Thoracic aorta (tissue), 2 donors: ENCODE results near the gene PKP4. TPM values are rescaled to one million over a fixed set of nuclear protein-coding genes. Genes with fewer than 3 reads are reported as not detected.

Source experiments
- ATAC-seq: fragments of 150-250 bp; one replicate; pipeline ENCODE4 v1.8.0; 2017; ENCODE audit warnings: low read depth; ENCODE audit not compliant: insufficient number of reproducible peaks, low FRiP score
- DNase-seq: peaks from one replicate; pipeline ENCODE4 v3.0.0-alpha.2; 2020; ENCODE audit warnings: low spot score
- H3K27ac ChIP-seq, 2 donors: fragments of 200-600 bp; sonication (generic); 1 replicate in 1 of 2; 2 replicates in 1 of 2; pipeline ENCODE4 v1.5.1; 2016; ENCODE audit warnings: mild to moderate bottlenecking in 2 of 2, moderate library complexity in 2 of 2
- H3K27me3 ChIP-seq: fragments of 200-600 bp; sonication (generic); replicated peaks from 2 replicates; pipeline ENCODE4 v1.6.0; 2016; ENCODE audit warnings: mild to moderate bottlenecking; ENCODE audit not compliant: insufficient read depth
- H3K36me3 ChIP-seq: fragments of 200-600 bp; sonication (generic); one replicate; pipeline ENCODE4 v1.5.1; 2016
- H3K4me1 ChIP-seq, 2 donors: fragments of 200-600 bp; sonication (generic); 1 replicate in 1 of 2; 2 replicates in 1 of 2; pipeline versions ENCODE4 v1.5.1 to v1.6.0; 2016; ENCODE audit warnings: low read depth in 2 of 2, mild to moderate bottlenecking in 1 of 2; ENCODE audit not compliant: control insufficient read depth in 1 of 2
- H3K4me3 ChIP-seq: fragments of 200-600 bp; sonication (generic); 2 replicates; pipeline ENCODE4 v1.5.1; 2016; ENCODE audit warnings: mild to moderate bottlenecking
- H3K9me3 ChIP-seq: fragments of 200-600 bp; sonication (generic); 2 replicates; pipeline ENCODE4 v1.5.1; 2016
- total RNA-seq, 2 donors: library from RNA; depleted of rRNA; stranded (reverse); fragments of >200 nt; gene quantifications; one replicate each; pipeline versions ENCODE4 v1.1.0 to v1.2.3, GENCODE V29; 2016
- TF ChIP-seq, protein P1 (sequence below): fragments of 200-600 bp; sonication (generic); IDR thresholded peaks from one replicate; pipeline ENCODE4 v1.5.1; 2019; ENCODE audit warnings: antibody characterized with exemption

PKP4 gene
- total RNA-seq, 2 donors from 2014 or later, result 28.0 to 49.1 TPM

GRCh38 chr2:158671360-158672245, 214.9 kb downstream of the PKP4 start:
- Histone ChIP-seq H3K4me1 (peaks cover 4 to 16% of the 10 kb centered on the region in 2 donors), H3K9me3 (no peaks in the 10 kb centered on the region), H3K36me3 (peaks cover 16% of the 10 kb centered on the region), H3K4me3 (no peak overlapping the region), H3K27me3 (no peaks in the 10 kb centered on the region), H3K27ac (no peak overlapping the region)
- DNase-seq (no peak), ATAC-seq (no peak)
- TF ChIP-seq, protein P1, sequence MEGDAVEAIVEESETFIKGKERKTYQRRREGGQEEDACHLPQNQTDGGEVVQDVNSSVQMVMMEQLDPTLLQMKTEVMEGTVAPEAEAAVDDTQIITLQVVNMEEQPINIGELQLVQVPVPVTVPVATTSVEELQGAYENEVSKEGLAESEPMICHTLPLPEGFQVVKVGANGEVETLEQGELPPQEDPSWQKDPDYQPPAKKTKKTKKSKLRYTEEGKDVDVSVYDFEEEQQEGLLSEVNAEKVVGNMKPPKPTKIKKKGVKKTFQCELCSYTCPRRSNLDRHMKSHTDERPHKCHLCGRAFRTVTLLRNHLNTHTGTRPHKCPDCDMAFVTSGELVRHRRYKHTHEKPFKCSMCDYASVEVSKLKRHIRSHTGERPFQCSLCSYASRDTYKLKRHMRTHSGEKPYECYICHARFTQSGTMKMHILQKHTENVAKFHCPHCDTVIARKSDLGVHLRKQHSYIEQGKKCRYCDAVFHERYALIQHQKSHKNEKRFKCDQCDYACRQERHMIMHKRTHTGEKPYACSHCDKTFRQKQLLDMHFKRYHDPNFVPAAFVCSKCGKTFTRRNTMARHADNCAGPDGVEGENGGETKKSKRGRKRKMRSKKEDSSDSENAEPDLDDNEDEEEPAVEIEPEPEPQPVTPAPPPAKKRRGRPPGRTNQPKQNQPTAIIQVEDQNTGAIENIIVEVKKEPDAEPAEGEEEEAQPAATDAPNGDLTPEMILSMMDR, result no peak

GRCh38 chr2:158676295-158676694, 219.5 kb downstream of the PKP4 start:
- Histone ChIP-seq H3K27ac (no peak overlapping the region), H3K4me1 (no peaks in the 10 kb centered on the region), H3K4me3 (no peak overlapping the region), H3K36me3 (peaks cover 24% of the 10 kb centered on the region), H3K27me3 (no peaks in the 10 kb centered on the region), H3K9me3 (no peaks in the 10 kb centered on the region)
- TF ChIP-seq, protein P1, result no peak
- ATAC-seq (no peak), DNase-seq (no peak)

DNA sequence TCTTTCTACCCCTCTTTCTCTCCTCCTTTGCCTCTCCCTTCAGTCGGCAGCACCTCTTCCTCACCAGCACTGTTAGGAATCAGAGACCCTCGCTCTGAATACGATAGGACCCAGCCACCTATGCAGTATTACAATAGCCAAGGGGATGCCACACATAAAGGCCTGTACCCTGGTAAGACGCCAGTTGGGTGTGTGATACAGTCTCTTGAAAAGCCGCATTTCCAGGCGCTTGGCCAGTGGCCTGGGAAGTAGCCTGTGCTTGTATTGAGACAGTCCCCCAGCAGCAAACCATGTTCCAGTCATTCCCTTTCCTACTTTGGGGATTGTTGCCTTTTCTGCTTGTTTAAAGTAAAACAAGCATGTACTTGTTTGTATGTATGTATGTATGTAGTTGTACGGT, 219.9 kb downstream of the PKP4 start:
- Histone ChIP-seq H3K4me3 (no peak overlapping the region), H3K9me3 (no peaks in the 10 kb centered on the region), H3K27ac (no peak overlapping the region), H3K36me3 (peaks cover 24% of the 10 kb centered on the region), H3K27me3 (no peaks in the 10 kb centered on the region), H3K4me1 (no peaks in the 10 kb centered on the region)
- ATAC-seq, result no peak
- DNase-seq, result no peak
- TF ChIP-seq, protein P1, result no peak

GRCh38 chr2:158677542-158677941, 220.8 kb downstream of the PKP4 start:
- Histone ChIP-seq H3K4me3 (no peak overlapping the region), H3K4me1 (no peaks in the 10 kb centered on the region), H3K27me3 (no peaks in the 10 kb centered on the region), H3K36me3 (peaks cover 24% of the 10 kb centered on the region), H3K27ac (no peak overlapping the region), H3K9me3 (no peaks in the 10 kb centered on the region)
- DNase-seq (no peak), ATAC-seq (no peak)
- TF ChIP-seq, protein P1, result no peak

GRCh38 chr2:158681816-158682215, 225.1 kb downstream of the PKP4 start:
- H3K36me3 ChIP-seq, result peaks cover 6% of the 10 kb centered on the region
- H3K27ac ChIP-seq, result no peak overlapping the region
- ATAC-seq, result no peak
- no peaks in the 10 kb centered on the region for H3K9me3 ChIP-seq
- TF ChIP-seq, protein P1, result no peak
- H3K4me1 ChIP-seq, result no peaks in the 10 kb centered on the region
- no peak for DNase-seq
- H3K27me3 ChIP-seq, result no peaks in the 10 kb centered on the region
- H3K4me3 ChIP-seq, result no peak overlapping the region
